Measurements from ENCODE around the gene DSTN. TPM values are rescaled to one million over a fixed set of nuclear protein-coding genes. Genes with fewer than 3 reads are reported as not detected.

The DSTN gene
- total RNA-seq, 1 experiment from 2014 or later: 9.5 TPM

GRCh38 chr20:17622851-17623508 lies 53.1 kb downstream of the DSTN start:
- DNase-seq: no peak
- Histone ChIP-seq H3K4me2 (ENCODE audit: low read depth, low read length, poor library complexity, severe bottlenecking) (no peak overlapping the region), H3K36me3 (ENCODE audit: insufficient read depth, low read length) (no peaks in the 10 kb centered on the region), H3K9me3 (ENCODE audit: low read length) (no peaks in the 10 kb centered on the region), H3K4me3 (ENCODE audit: low read length) (no peak overlapping the region), H3K4me1 (ENCODE audit: low read length) (no peaks in the 10 kb centered on the region), H2AFZ (ENCODE audit: low read length) (no peak overlapping the region), H3K27ac (ENCODE audit: low read length) (no peak overlapping the region), H3K79me2 (ENCODE audit: low read length) (no peaks in the 10 kb centered on the region), H3K9ac (ENCODE audit: low read length) (no peak overlapping the region), H4K20me1 (ENCODE audit: insufficient read depth, low read depth, low read length) (no peaks in the 10 kb centered on the region), H3K9me2 (replicated peaks; ENCODE audit: insufficient read depth, low read length) (no peaks in the 10 kb centered on the region), H3K27me3 (ENCODE audit: low read length) (no peaks in the 10 kb centered on the region)

- Histone ChIP-seq H3K27ac (ENCODE audit: low read length) (no peak overlapping the region), H3K4me2 (ENCODE audit: low read depth, low read length, poor library complexity, severe bottlenecking) (no peak overlapping the region), H3K9me3 (ENCODE audit: low read length) (no peaks in the 10 kb centered on the region), H3K9me2 (replicated peaks; ENCODE audit: insufficient read depth, low read length) (no peaks in the 10 kb centered on the region), H3K36me3 (ENCODE audit: insufficient read depth, low read length) (no peaks in the 10 kb centered on the region), H4K20me1 (ENCODE audit: insufficient read depth, low read depth, low read length) (no peaks in the 10 kb centered on the region), H3K27me3 (ENCODE audit: low read length) (no peaks in the 10 kb centered on the region), H2AFZ (ENCODE audit: low read length) (no peak overlapping the region), H3K9ac (ENCODE audit: low read length) (no peak overlapping the region), H3K4me1 (ENCODE audit: low read length) (no peaks in the 10 kb centered on the region), H3K79me2 (ENCODE audit: low read length) (no peaks in the 10 kb centered on the region), H3K4me3 (ENCODE audit: low read length) (no peak overlapping the region)
- no peak for DNase-seq
These were observed 54.2 kb downstream of the DSTN start for GRCh38 chr20:17624070-17624469.

GRCh38 chr20:17624551-17625245 lies 54.8 kb downstream of the DSTN start:
- H2AFZ ChIP-seq (ENCODE audit: low read length): no peak overlapping the region
- H3K4me2 ChIP-seq (ENCODE audit: low read depth, low read length, poor library complexity, severe bottlenecking): no peak overlapping the region
- H3K27me3 ChIP-seq (ENCODE audit: low read length): no peaks in the 10 kb centered on the region
- no peaks in the 10 kb centered on the region for H3K4me1 ChIP-seq (ENCODE audit: low read length)
- H3K9me2 ChIP-seq (replicated peaks; ENCODE audit: insufficient read depth, low read length): no peaks in the 10 kb centered on the region
- H3K36me3 ChIP-seq (ENCODE audit: insufficient read depth, low read length): no peaks in the 10 kb centered on the region
- H3K79me2 ChIP-seq (ENCODE audit: low read length): no peaks in the 10 kb centered on the region
- no peak overlapping the region for H3K9ac ChIP-seq (ENCODE audit: low read length)
- H3K9me3 ChIP-seq (ENCODE audit: low read length): no peaks in the 10 kb centered on the region
- no peak for DNase-seq
- H4K20me1 ChIP-seq (ENCODE audit: insufficient read depth, low read depth, low read length): no peaks in the 10 kb centered on the region
- H3K4me3 ChIP-seq (ENCODE audit: low read length): no peak overlapping the region
- H3K27ac ChIP-seq (ENCODE audit: low read length): no peak overlapping the region

GRCh38 chr20:17625246-17626051 lies 55.6 kb downstream of the DSTN start:
- no peaks in the 10 kb centered on the region for H3K9me2 ChIP-seq (replicated peaks; ENCODE audit: insufficient read depth, low read length)
- H3K4me1 ChIP-seq (ENCODE audit: low read length): no peaks in the 10 kb centered on the region
- no peaks in the 10 kb centered on the region for H3K9me3 ChIP-seq (ENCODE audit: low read length)
- H3K79me2 ChIP-seq (ENCODE audit: low read length): no peaks in the 10 kb centered on the region
- no peak overlapping the region for H3K4me2 ChIP-seq (ENCODE audit: low read depth, low read length, poor library complexity, severe bottlenecking)
- no peak overlapping the region for H3K9ac ChIP-seq (ENCODE audit: low read length)
- DNase-seq: no peak
- no peaks in the 10 kb centered on the region for H3K36me3 ChIP-seq (ENCODE audit: insufficient read depth, low read length)
- H4K20me1 ChIP-seq (ENCODE audit: insufficient read depth, low read depth, low read length): no peaks in the 10 kb centered on the region
- H3K27me3 ChIP-seq (ENCODE audit: low read length): no peaks in the 10 kb centered on the region
- H3K4me3 ChIP-seq (ENCODE audit: low read length): no peak overlapping the region
- H3K27ac ChIP-seq (ENCODE audit: low read length): no peak overlapping the region
- H2AFZ ChIP-seq (ENCODE audit: low read length): no peak overlapping the region

- Histone ChIP-seq H3K9ac (ENCODE audit: low read length) (no peak overlapping the region), H3K36me3 (ENCODE audit: insufficient read depth, low read length) (no peaks in the 10 kb centered on the region), H4K20me1 (ENCODE audit: insufficient read depth, low read depth, low read length) (no peaks in the 10 kb centered on the region), H3K27ac (ENCODE audit: low read length) (no peak overlapping the region), H3K9me2 (replicated peaks; ENCODE audit: insufficient read depth, low read length) (no peaks in the 10 kb centered on the region), H3K4me2 (ENCODE audit: low read depth, low read length, poor library complexity, severe bottlenecking) (no peak overlapping the region), H3K79me2 (ENCODE audit: low read length) (no peaks in the 10 kb centered on the region), H3K27me3 (ENCODE audit: low read length) (no peaks in the 10 kb centered on the region), H3K9me3 (ENCODE audit: low read length) (no peaks in the 10 kb centered on the region), H3K4me1 (ENCODE audit: low read length) (no peaks in the 10 kb centered on the region), H3K4me3 (ENCODE audit: low read length) (no peak overlapping the region), H2AFZ (ENCODE audit: low read length) (no peak overlapping the region)
- DNase-seq: no peak
These were observed 56.5 kb downstream of the DSTN start for GRCh38 chr20:17626217-17627007.

GRCh38 chr20:17627101-17627955 lies 57.5 kb downstream of the DSTN start:
- no peak overlapping the region for H3K4me2 ChIP-seq (ENCODE audit: low read depth, low read length, poor library complexity, severe bottlenecking)
- H3K9ac ChIP-seq (ENCODE audit: low read length): no peak overlapping the region
- no peaks in the 10 kb centered on the region for H4K20me1 ChIP-seq (ENCODE audit: insufficient read depth, low read depth, low read length)

GRCh38 chr20:17628101-17628841 lies 58.4 kb downstream of the DSTN start:
- no peak overlapping the region for H2AFZ ChIP-seq (ENCODE audit: low read length)
- H4K20me1 ChIP-seq (ENCODE audit: insufficient read depth, low read depth, low read length): no peaks in the 10 kb centered on the region
- DNase-seq: no peak
- no peaks in the 10 kb centered on the region for H3K4me1 ChIP-seq (ENCODE audit: low read length)
- no peaks in the 10 kb centered on the region for H3K9me3 ChIP-seq (ENCODE audit: low read length)
- H3K36me3 ChIP-seq (ENCODE audit: insufficient read depth, low read length): no peaks in the 10 kb centered on the region
- H3K27ac ChIP-seq (ENCODE audit: low read length): no peak overlapping the region
- no peak overlapping the region for H3K9ac ChIP-seq (ENCODE audit: low read length)
- H3K4me2 ChIP-seq (ENCODE audit: low read depth, low read length, poor library complexity, severe bottlenecking): no peak overlapping the region
- no peaks in the 10 kb centered on the region for H3K27me3 ChIP-seq (ENCODE audit: low read length)
- H3K9me2 ChIP-seq (replicated peaks; ENCODE audit: insufficient read depth, low read length): no peaks in the 10 kb centered on the region
- H3K79me2 ChIP-seq (ENCODE audit: low read length): no peaks in the 10 kb centered on the region
- H3K4me3 ChIP-seq (ENCODE audit: low read length): no peak overlapping the region

More at GRCh38 chr20:17627101-17627955, 57.5 kb downstream of the DSTN start:
- Histone ChIP-seq H3K27ac (ENCODE audit: low read length) (no peak overlapping the region), H3K27me3 (ENCODE audit: low read length) (no peaks in the 10 kb centered on the region), H3K9me2 (replicated peaks; ENCODE audit: insufficient read depth, low read length) (no peaks in the 10 kb centered on the region), H3K4me3 (ENCODE audit: low read length) (no peak overlapping the region), H2AFZ (ENCODE audit: low read length) (no peak overlapping the region), H3K4me1 (ENCODE audit: low read length) (no peaks in the 10 kb centered on the region), H3K9me3 (ENCODE audit: low read length) (no peaks in the 10 kb centered on the region), H3K79me2 (ENCODE audit: low read length) (no peaks in the 10 kb centered on the region), H3K36me3 (ENCODE audit: insufficient read depth, low read length) (no peaks in the 10 kb centered on the region)
- DNase-seq: no peak

Measured in Karpas-422 (cell line).